CD4-positive, alpha-beta T cell treated with Interleukin-4 for 1 hour (primary cell): ENCODE results near the gene CDR2.
A peak's percentile ranks its signal among the peaks of the same experiment; 100 is the strongest.
"Not testable (repeated sequence)": the region's sequence is repeated elsewhere in the genome, so short reads cannot be mapped to it uniquely, and the experiment has no call there.

Experiments
- DNase-seq, 2 donors: peaks; one replicate each; pipeline ENCODE4 v3.0.0-alpha.2; 2020 to 2022

CDR2 gene

DNA sequence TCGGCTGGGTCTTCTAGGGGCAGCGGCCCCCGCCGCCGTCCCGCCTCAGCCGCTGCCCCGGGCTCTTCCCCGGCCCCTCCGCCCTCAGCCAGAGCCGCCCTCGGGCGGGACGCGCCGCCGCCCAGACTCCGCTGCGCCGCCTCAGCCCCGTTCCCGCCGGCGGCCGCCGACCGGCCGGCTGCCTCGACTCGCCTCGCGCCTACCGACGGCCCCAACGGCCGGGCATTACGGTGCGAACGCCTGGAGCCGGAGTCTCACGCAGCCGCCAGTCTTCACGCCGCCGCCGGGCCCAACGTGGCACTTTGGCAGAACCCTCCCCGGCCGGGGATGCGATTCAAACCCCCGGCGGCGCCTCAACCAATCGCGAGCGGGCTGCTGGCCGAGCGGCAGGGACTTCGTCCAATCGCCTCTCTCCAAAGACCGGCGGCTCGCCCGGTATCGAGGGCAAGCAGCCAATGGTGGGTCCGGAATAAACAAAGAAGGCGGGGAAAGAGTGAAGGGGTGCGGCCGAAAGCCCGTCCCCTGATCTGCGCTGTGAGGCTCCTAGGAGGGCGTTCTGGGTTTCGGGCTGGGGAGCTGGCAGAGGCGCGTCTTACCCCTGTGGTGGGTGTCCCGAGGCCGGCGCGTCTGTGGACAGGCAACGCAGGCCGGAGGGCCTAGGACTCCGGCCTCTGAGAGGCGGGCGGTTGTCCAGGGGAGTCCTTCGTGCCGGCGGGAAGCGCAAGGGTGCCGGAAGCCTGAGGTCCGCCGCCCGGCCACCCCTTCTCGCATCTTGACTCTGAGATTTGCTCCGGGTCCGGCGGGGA lies at the start of gene CDR2:
Gene CDR2, minus strand, starts transcription at position 309 of the 806 bp plus-strand sequence. CDS start 310 bp downstream, outside the sequence.
- DNase-seq: peak; percentile 98 to 99

GRCh38 chr16:22423716-22424115 lies 49.3 kb upstream of the CDR2 start:
- DNase-seq: no peak

DNA sequence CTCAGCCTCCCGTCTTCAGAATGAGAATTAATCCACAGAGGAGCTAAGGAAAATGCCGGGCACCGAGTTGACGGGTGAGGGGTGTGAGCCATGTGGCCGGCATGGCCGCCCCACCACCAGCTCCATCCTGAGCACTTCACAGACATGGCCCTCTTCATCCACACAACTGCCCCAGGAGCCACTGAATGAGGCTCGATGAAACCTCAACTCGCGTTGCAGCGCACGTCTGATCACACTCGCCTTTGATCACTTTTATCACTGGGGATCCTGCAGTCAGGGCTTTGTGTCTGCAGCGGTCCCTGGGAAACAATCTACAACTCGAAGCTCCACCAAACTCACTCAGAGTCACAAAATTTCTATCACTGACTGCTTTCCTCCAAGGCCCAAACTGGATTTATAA lies 46.7 kb upstream of the CDR2 start:
- no peak for DNase-seq

DNA sequence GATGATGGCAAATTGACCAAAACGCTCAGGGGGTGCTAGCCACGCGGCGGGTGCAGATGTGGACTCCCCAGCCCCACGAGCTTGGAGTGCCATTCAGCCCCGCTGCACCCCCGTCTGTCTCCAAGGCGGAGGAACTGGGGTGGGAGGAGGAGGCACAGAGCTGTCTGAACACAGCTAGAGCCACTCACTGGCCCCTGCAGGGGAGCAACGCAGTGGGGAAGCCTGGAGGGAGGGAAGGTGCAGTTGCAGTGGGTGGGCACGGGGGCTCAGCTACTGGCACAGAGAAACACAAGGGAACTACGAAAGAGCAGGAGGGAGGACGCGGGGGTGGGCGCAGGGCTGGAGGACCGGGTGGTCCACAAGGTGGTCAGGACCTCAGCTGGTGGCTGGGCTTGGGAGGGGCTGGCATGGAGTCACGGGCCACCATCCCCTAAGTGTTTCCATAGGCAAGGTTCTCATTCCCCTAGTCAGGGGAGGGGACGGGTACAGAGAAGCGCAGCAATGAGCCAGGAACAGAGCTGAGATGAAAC lies 46.3 kb upstream of the CDR2 start:
- DNase-seq: no peak

DNA sequence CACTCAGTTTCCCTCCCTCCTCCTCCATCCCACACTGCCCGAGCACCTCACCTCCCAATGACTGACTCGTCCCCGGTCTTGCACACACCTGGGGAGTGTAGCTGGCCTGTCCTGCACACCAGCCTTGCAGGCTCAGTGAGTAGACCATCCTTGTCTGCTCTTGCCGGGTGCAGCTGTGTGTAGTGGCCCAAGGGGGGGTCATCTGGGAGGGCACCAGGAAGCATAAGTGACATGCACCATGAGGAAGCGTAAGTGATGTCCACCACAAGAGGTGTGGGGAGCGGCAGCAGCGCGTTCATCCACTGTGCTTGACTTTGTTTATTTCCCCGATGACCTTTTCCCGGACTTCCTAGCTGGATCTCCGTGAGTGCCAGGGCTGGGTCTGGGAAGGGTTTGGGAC lies 45.5 kb upstream of the CDR2 start:
- no peak for DNase-seq

GRCh38 chr16:22418826-22419225 lies 44.4 kb upstream of the CDR2 start:
- no peak for DNase-seq

DNA sequence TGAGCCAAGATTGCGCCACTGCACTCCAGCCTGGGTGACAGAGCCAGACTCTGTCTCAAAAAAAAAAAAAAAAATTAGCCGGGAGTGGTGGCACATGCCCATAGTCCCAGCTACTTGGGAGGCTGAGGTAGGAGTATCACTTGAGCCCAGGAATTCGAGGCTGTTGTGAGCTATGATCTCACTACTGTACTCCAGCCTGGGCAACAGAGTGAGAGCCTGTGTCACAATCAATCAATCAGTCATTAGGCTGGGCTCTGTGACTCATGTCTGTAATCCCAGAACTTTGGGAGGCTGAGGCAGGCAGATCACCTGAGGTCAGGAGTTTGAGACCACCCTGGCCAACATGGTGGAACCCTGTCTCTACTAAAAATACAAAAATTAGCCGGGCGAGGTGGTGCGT lies 43.4 kb upstream of the CDR2 start:
- not testable (repeated sequence) for DNase-seq

- DNase-seq: no peak
Measured at GRCh38 chr16:22417019-22417418, 42.6 kb upstream of the CDR2 start.

DNA sequence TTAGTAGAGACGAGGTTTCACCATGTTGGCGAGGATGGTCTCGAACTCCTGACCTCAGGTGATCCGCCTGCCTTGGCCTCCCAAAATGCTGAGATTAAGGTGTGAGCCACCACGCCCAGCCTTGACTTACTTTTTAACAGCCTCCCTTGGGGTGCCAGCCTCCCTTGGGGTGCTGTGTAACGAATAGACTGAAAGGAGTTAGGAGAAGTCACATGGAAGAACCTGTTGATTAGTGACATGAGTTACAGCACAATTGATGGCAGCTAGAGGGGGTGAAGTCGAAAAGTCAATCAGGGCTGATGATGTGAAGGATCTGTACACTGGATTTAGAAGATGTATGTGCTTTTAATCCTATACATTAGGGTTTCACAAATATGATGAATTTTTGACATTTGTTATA lies 39.4 kb upstream of the CDR2 start:
- no peak for DNase-seq

- no peak for DNase-seq
Measured at GRCh38 chr16:22407486-22407885, 33.1 kb upstream of the CDR2 start.

DNA sequence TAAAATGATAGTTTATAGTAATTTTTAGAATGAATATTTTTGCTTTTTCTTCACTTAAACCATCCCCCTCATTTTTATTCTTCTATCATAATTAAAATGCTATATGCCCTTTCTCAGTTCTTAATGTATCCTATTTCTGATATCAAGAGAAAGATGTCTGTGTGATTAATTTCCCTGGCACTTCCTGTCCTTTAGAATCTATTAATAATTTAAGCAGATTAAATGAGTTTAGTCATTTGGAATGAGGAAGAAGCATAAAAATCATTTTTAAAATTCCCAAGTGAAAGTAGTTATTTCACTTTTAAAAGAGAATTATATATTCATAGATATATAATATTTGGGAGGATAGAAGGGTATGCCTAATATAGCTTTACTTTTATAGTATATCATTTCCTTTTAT lies 27.8 kb upstream of the CDR2 start:
- DNase-seq: no peak

- DNase-seq: no peak
Measured at GRCh38 chr16:22400900-22401299, 26.5 kb upstream of the CDR2 start.

DNA sequence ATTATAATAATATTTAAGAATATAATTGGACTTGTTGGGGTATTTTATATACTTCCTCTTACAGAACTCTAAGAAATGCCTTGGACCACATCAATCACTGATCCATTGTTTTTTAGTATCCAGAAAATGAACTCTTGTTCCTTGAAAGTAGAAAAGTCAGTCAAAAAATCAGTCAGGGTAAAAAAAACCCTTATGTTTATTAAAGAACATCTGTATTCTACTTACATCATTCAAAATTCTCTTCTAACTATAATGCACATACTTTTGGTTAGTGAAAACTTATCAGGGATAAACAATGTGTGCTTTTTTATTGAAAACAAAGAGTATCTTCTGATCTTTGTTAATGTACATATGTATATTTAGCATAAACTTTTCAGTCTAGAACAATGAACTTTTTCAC lies 23.5 kb upstream of the CDR2 start:
- no peak for DNase-seq

DNA sequence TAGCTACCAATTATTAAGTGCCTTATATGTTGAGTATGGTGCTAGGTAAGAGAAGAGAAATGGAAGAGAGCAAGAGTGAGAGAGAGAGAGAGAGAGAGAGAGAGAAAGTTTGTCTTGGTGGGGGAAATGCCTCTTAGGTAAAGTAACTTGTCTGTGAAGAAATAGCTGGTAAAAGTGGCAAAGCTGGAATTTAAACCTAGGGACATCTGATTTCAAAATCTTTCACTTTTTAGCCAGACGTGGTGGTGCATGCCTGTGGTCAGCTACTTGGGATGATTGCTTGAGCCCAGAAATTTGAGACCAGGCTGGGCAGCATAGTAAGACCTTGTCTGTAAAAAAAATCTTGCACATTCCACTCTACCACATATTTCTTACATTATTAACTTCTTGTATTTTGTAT lies 23.0 kb upstream of the CDR2 start:
- no peak for DNase-seq

- no peak for DNase-seq
Measured at GRCh38 chr16:22395960-22396359, 21.5 kb upstream of the CDR2 start.

DNA sequence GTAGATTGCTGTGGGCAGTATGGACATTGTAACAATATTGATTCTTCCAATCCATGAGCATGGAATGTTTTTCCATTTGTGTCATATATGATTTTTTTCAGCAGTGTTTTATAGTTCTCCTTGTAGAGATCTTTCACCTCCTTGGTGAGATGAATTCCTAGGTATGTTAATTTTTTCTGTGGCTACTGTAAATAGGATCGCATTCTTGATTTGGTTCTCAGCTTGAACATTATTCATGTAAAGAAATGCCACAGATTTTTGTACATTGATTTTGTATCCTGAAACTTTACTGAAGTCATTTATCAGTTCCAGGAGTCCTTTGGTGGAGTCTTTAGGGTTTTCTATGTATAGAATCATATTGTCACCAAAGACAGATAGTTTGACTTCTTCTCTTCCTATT lies 19.7 kb upstream of the CDR2 start:
- DNase-seq: no peak

- DNase-seq: no peak
Measured at GRCh38 chr16:22388101-22388644, 13.8 kb upstream of the CDR2 start.

DNA sequence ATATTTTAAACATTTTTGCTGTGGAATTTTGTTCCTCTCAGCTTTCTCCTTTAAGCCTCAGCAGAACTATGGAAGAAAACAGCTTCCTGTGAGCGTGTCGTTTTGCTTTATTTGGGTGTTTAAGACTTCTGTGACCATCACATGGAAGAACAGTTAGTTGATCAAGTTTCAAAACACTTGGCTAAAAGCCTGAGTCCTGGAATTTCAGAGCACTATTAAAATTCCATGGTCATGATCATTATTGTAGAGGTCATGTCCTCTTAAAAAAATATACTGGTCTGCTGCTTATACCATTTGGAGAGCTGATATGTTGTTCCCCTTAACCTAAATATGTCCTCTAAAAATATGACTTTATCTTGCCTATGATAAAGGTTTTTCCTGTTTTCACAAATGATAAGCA lies 12.6 kb upstream of the CDR2 start:
- DNase-seq: no peak

- no peak for DNase-seq
Measured at GRCh38 chr16:22385196-22385595, 10.8 kb upstream of the CDR2 start.

GRCh38 chr16:22383827-22384226 lies 9.4 kb upstream of the CDR2 start:
- DNase-seq: no peak

GRCh38 chr16:22381392-22381791 lies 7.0 kb upstream of the CDR2 start:
- DNase-seq: no peak

DNA sequence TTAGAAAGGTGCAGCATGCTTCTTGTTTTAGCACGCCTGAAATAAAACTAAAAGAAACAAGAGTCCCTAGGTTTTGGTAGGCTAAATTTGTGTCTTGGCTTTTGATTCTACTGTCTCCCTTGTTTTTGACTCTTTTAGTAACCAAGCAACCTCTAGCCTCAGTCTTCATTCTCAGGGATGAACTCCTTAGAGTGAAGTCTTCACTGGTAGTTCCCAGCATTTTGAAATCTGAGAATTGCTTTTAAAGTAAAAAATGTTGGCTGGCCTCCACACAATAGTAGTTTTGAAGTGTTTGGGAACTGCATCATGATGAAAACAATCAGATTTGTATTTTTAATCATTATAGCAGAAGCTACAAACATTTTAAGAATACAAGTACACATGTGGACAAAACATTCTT lies 6.1 kb upstream of the CDR2 start:
- DNase-seq: no peak

- DNase-seq: no peak
Measured at GRCh38 chr16:22379656-22380055, 5.2 kb upstream of the CDR2 start.

GRCh38 chr16:22375963-22376640 lies 1.7 kb upstream of the CDR2 start:
- no peak for DNase-seq
